Peyer's patch (tissue), 4 donors: ENCODE data around the gene UIMC1. TPM values are rescaled to one million over a fixed set of nuclear protein-coding genes. Genes with fewer than 3 reads are reported as not detected.
"Not testable (repeated sequence)": the region's sequence is repeated elsewhere in the genome, so short reads cannot be mapped to it uniquely, and the experiment has no call there.

ENCODE experiments used
- DNase-seq, 3 donors: peaks; one replicate each; pipeline ENCODE4 v3.0.0-alpha.2; 2017 to 2019
- H3K27ac ChIP-seq, 4 donors: fragments of 200-600 bp; sonication (generic); one replicate each; pipeline ENCODE4 v1.5.1; 2016 to 2019
- H3K27me3 ChIP-seq, 2 donors: fragments of 200-600 bp; sonication (generic); one replicate each; pipeline ENCODE4 v1.5.1; 2019
- H3K36me3 ChIP-seq, 3 donors: fragments of 200-600 bp; sonication (generic); one replicate each; pipeline ENCODE4 v1.5.1; 2016 to 2019
- H3K4me1 ChIP-seq, 4 donors: fragments of 200-600 bp; sonication (generic); one replicate each; pipeline ENCODE4 v1.5.1; 2016 to 2019
- H3K4me3 ChIP-seq, 4 donors: fragments of 200-600 bp; sonication (generic); 1 replicate in 3 of 4; 2 replicates in 1 of 4; pipeline ENCODE4 v1.5.1; 2016 to 2019; ENCODE audit warnings: mild to moderate bottlenecking in 1 of 4
- H3K9me3 ChIP-seq, 4 donors: fragments of 200-600 bp; sonication (generic); one replicate each; pipeline ENCODE4 v1.5.1; 2016 to 2019; ENCODE audit warnings: mild to moderate bottlenecking in 1 of 4
- POLR2A ChIP-seq, 2 donors: fragments of 450-650 bp; IDR thresholded peaks; one replicate each; pipeline ENCODE4 v1.5.1; 2017; ENCODE audit warnings: antibody characterized with exemption in 2 of 2, mild to moderate bottlenecking in 2 of 2, moderate library complexity in 2 of 2
- total RNA-seq, 4 donors: library from RNA; depleted of rRNA; stranded (reverse); fragments of >200 nt; gene quantifications; one replicate each; pipeline ENCODE4 v1.1.0, GENCODE V29; 2016
- TF ChIP-seq, protein P1 (sequence below), 6 experiments: fragments of 450-650 bp in 4 of 6; fragments of 200-600 bp in 2 of 6; sonication (generic) in 1 of 6; IDR thresholded peaks; one replicate each; pipeline ENCODE4 v1.5.1; 2017 to 2019; ENCODE audit warnings: antibody characterized with exemption in 6 of 6, mild to moderate bottlenecking in 3 of 6, moderate library complexity in 1 of 6

UIMC1 gene
- total RNA-seq, 4 donors from 2014 or later, result 22.4 to 111 (median 41.3) TPM

GRCh38 chr5:176986280-176986679 is 20.3 kb downstream of the UIMC1 start:
- no peak for DNase-seq

GRCh38 chr5:176985516-176985915 is 21.1 kb downstream of the UIMC1 start:
- Histone ChIP-seq H3K27me3 (no peaks in the 10 kb centered on the region), H3K27ac (peak overlapping the region in 1 of 4 donors; percentile 38), H3K4me1 (peaks cover 0 to 11% (median 4%) of the 10 kb centered on the region in 4 donors), H3K4me3 (no peak overlapping the region), H3K9me3 (no peaks in the 10 kb centered on the region), H3K36me3 (peaks cover 0 to 14% (median 0%) of the 10 kb centered on the region in 3 donors)
- peak in 2 of 3 donors; percentile 78 to 81 for DNase-seq
- TF ChIP-seq, protein P1, sequence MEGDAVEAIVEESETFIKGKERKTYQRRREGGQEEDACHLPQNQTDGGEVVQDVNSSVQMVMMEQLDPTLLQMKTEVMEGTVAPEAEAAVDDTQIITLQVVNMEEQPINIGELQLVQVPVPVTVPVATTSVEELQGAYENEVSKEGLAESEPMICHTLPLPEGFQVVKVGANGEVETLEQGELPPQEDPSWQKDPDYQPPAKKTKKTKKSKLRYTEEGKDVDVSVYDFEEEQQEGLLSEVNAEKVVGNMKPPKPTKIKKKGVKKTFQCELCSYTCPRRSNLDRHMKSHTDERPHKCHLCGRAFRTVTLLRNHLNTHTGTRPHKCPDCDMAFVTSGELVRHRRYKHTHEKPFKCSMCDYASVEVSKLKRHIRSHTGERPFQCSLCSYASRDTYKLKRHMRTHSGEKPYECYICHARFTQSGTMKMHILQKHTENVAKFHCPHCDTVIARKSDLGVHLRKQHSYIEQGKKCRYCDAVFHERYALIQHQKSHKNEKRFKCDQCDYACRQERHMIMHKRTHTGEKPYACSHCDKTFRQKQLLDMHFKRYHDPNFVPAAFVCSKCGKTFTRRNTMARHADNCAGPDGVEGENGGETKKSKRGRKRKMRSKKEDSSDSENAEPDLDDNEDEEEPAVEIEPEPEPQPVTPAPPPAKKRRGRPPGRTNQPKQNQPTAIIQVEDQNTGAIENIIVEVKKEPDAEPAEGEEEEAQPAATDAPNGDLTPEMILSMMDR (IDR thresholded peaks at IDR 0.05), result no peak
- TF ChIP-seq POLR2A (IDR thresholded peaks at IDR 0.05), result no peak

More at GRCh38 chr5:176986280-176986679, 20.3 kb downstream of the UIMC1 start:
- Histone ChIP-seq H3K27me3 (no peaks in the 10 kb centered on the region), H3K4me3 (no peak overlapping the region), H3K9me3 (no peaks in the 10 kb centered on the region), H3K36me3 (peaks cover 0 to 7% (median 0%) of the 10 kb centered on the region in 3 donors), H3K4me1 (peaks cover 0 to 11% (median 4%) of the 10 kb centered on the region in 4 donors), H3K27ac (no peak overlapping the region)
- TF ChIP-seq POLR2A (IDR thresholded peaks at IDR 0.05), result no peak
- TF ChIP-seq, protein P1 (IDR thresholded peaks at IDR 0.05), result no peak

- not testable (repeated sequence) for DNase-seq, H3K4me3 ChIP-seq, H3K9me3 ChIP-seq, H3K27ac ChIP-seq, H3K27me3 ChIP-seq
- Histone ChIP-seq H3K36me3 (peaks cover 0 to 26% (median 0%) of the 10 kb centered on the region in 3 donors), H3K4me1 (peaks cover 0 to 11% (median 4%) of the 10 kb centered on the region in 4 donors)
Observed at GRCh38 chr5:176984176-176984575, 22.4 kb downstream of the UIMC1 start.

DNA sequence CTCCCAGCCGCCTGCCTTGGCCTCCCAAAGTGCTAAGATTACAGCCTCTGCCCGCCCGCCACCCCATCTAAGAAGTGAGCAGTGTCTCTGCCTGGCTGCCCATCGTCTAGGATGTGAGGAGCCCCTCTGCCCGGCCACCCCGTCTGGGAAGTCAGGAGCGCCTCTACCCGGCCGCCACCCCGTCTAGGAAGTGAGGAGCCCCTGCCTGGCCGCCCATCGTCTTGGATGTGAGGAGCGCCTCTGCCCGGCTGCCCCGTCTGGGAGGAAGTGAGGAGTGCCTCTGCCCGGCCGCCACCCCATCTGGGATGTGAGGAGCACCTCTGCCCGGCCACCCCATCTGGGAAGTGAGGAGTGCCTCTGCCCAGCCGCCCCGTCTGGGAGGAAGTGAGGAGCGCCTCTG is 23.0 kb downstream of the UIMC1 start:
- Histone ChIP-seq H3K36me3 (peaks cover 0 to 27% (median 0%) of the 10 kb centered on the region in 3 donors), H3K4me1 (peaks cover 0 to 11% (median 4%) of the 10 kb centered on the region in 4 donors)
- H3K27ac ChIP-seq, H3K9me3 ChIP-seq, H3K4me3 ChIP-seq, H3K27me3 ChIP-seq, DNase-seq: not testable (repeated sequence)

- H3K27ac ChIP-seq, H3K27me3 ChIP-seq, H3K9me3 ChIP-seq, H3K4me3 ChIP-seq, DNase-seq: not testable (repeated sequence)
- H3K4me1 ChIP-seq, result peaks cover 0 to 11% (median 4%) of the 10 kb centered on the region in 4 donors
- peaks cover 0 to 27% (median 0%) of the 10 kb centered on the region in 3 donors for H3K36me3 ChIP-seq
Observed at GRCh38 chr5:176983112-176983511, 23.5 kb downstream of the UIMC1 start.

DNA sequence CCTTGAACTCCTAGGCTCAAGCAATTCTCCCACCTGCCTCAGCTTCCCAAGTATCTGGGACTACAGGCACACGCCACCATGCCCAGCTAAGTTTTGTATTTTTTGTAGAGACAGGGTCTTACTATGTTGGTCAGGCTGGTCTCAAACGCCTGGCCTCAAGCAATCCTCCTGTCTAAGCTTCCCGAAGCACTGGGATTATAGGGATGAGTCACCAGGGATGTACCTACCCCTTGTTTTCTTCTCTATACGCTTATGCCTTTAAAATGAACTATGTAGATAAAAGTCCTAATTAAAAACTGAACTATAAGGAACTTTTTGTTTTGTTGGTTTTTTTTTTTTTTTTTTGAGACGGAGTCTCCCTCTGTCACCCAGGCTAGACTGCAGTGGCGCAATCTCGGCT is 25.8 kb downstream of the UIMC1 start:
- Histone ChIP-seq H3K4me3 (no peak overlapping the region), H3K27me3 (no peaks in the 10 kb centered on the region), H3K27ac (no peak overlapping the region), H3K9me3 (no peaks in the 10 kb centered on the region), H3K36me3 (peaks cover 0 to 27% (median 0%) of the 10 kb centered on the region in 3 donors), H3K4me1 (peaks cover 0 to 8% (median 2%) of the 10 kb centered on the region in 4 donors)
- TF ChIP-seq POLR2A (IDR thresholded peaks at IDR 0.05), result no peak
- TF ChIP-seq, protein P1 (IDR thresholded peaks at IDR 0.05), result no peak
- no peak for DNase-seq

DNA sequence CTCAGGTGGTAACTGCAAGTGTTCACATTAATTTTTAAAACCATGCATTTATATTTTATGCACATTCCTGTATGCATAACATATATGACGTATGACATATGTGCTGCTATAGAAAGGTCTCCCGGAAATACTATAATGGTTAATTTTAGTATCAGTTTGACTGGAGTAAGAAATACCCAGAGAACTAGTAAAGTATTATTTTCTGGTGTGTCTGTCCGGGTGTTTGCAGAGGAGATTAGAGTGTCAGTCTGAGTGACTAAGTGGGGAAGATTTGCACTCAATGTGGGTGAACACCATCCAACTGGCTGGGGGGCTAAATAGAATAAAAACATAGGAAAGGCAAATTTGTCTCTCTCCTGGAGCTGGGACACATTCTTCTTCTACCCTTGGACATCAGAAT is 26.9 kb downstream of the UIMC1 start:
- TF ChIP-seq POLR2A (IDR thresholded peaks at IDR 0.05), result no peak
- TF ChIP-seq, protein P1 (IDR thresholded peaks at IDR 0.05), result no peak
- Histone ChIP-seq H3K4me3 (no peak overlapping the region), H3K4me1 (no peaks in the 10 kb centered on the region), H3K27ac (no peak overlapping the region), H3K9me3 (no peaks in the 10 kb centered on the region), H3K36me3 (peaks cover 0 to 35% (median 0%) of the 10 kb centered on the region in 3 donors), H3K27me3 (no peaks in the 10 kb centered on the region)
- DNase-seq, result no peak
